Keratinocyte (primary cell): Measurements from ENCODE around the gene SPAG16. TPM values are rescaled to one million over a fixed set of nuclear protein-coding genes. Genes with fewer than 3 reads are reported as not detected.
A peak's percentile ranks its signal among the peaks of the same experiment; 100 is the strongest.

Experiments used
- DNase-seq: peaks from one replicate; pipeline ENCODE4 v3.0.0-alpha.2; 2011; ENCODE audit warnings: low read depth, missing footprints, low spot score
- FAIRE-seq: peaks from 2 replicates; lab custom pipeline; 2011; peaks lifted over from hg19 to GRCh38; lab: Jason Lieb, UNC
- H2AFZ ChIP-seq: 2 replicates; pipeline ENCODE4 v1.6.0; 2012; ENCODE audit warnings: low read length, control low read depth, inconsistent platforms; ENCODE audit not compliant: control insufficient read depth
- H3K27ac ChIP-seq: 2 replicates; pipeline ENCODE4 v1.5.1; 2011; ENCODE audit warnings: low read length; ENCODE audit not compliant: control insufficient read depth, insufficient read depth
- H3K27me3 ChIP-seq: 3 replicates; pipeline ENCODE4 v1.6.0; 2011; ENCODE audit warnings: low read length; ENCODE audit not compliant: control insufficient read depth, insufficient read depth; ENCODE audit errors: extremely low read depth
- H3K36me3 ChIP-seq, 2 experiments: 2 replicates in 1 of 2; 3 replicates in 1 of 2; pipeline ENCODE4 v1.5.1; 2011; ENCODE audit warnings: low read length in 2 of 2, mild to moderate bottlenecking in 1 of 2; ENCODE audit not compliant: control insufficient read depth in 2 of 2, insufficient read depth in 2 of 2; ENCODE audit errors: extremely low read depth in 1 of 2
- H3K4me1 ChIP-seq: 3 replicates; pipeline ENCODE4 v1.5.1; 2011; ENCODE audit warnings: low read length; ENCODE audit not compliant: control insufficient read depth, insufficient read depth; ENCODE audit errors: extremely low read depth
- H3K4me2 ChIP-seq: 3 replicates; pipeline ENCODE4 v1.6.0; 2011; ENCODE audit warnings: low read depth, low read length; ENCODE audit not compliant: control insufficient read depth, insufficient read depth; ENCODE audit errors: extremely low read depth
- H3K4me3 ChIP-seq, 3 experiments: fragments of 200-600 bp in 1 of 3; sonication (generic) in 1 of 3; 2 replicates in 2 of 3; 3 replicates in 1 of 3; pipeline ENCODE4 v1.5.1; 2011 to 2016; ENCODE audit warnings: low read length in 3 of 3, mild to moderate bottlenecking in 3 of 3, control low read depth in 2 of 3, inconsistent platforms in 1 of 3, low read depth in 1 of 3, mixed read lengths in 1 of 3, mixed run types in 1 of 3, moderate library complexity in 1 of 3; ENCODE audit not compliant: control insufficient read depth in 2 of 3, insufficient read depth in 2 of 3; ENCODE audit errors: extremely low read depth in 1 of 3
- H3K79me2 ChIP-seq: 2 replicates; pipeline ENCODE4 v1.6.0; 2012; ENCODE audit warnings: low read length; ENCODE audit not compliant: control insufficient read depth, insufficient read depth
- H3K9ac ChIP-seq: 3 replicates; pipeline ENCODE4 v1.6.0; 2011; ENCODE audit warnings: low read length; ENCODE audit not compliant: control insufficient read depth, insufficient read depth; ENCODE audit errors: extremely low read depth
- H3K9me1 ChIP-seq: 3 replicates; pipeline ENCODE4 v1.6.0; 2011; ENCODE audit warnings: low read length; ENCODE audit not compliant: control insufficient read depth, insufficient read depth; ENCODE audit errors: extremely low read depth
- H3K9me3 ChIP-seq: 2 replicates; pipeline ENCODE4 v1.5.1; 2012; ENCODE audit warnings: low read depth, low read length; ENCODE audit not compliant: control insufficient read depth
- H4K20me1 ChIP-seq: 3 replicates; pipeline ENCODE4 v1.6.0; 2011; ENCODE audit warnings: low read length; ENCODE audit not compliant: control insufficient read depth, insufficient read depth; ENCODE audit errors: extremely low read depth
- EZH2 ChIP-seq: IDR thresholded peaks from one replicate; pipeline ENCODE4 v1.6.1; 2012; ENCODE audit warnings: inconsistent platforms, mild to moderate bottlenecking, low read length, moderate library complexity
- dilution Hi-C: fragments of 300-500 bp; cut with MboI; formaldehyde crosslinking; loops from one replicate; pipeline ENCODE4 v1.7.0; 2020; ENCODE audit warnings: low sequenced_read_pairs; ENCODE audit not compliant: extremely low pct_ligation_motif_present
- polyA plus RNA-seq, 5 experiments: library from polyadenylated mRNA; depleted of rRNA in 3 of 5; stranded (reverse) in 3 of 5; stranded (forward) in 1 of 5; unstranded in 1 of 5; fragments of >200 nt; gene quantifications; 1 replicate in 1 of 5; 2 replicates in 3 of 5; 3 replicates in 1 of 5; pipeline versions ENCODE4 v1.2.1 to v1.2.3, GENCODE V29; 2011 to 2012; ENCODE audit warnings: missing spikeins in 2 of 5, low read depth in 1 of 5, low replicate concordance in 1 of 5
- TF ChIP-seq, protein P1 (sequence below), 3 experiments: IDR thresholded peaks in 1 of 3; conservative IDR thresholded peaks in 1 of 3; optimal IDR thresholded peaks in 1 of 3; 2 replicates in 2 of 3; 3 replicates in 1 of 3; pipeline versions ENCODE3 to v1.5.1; 2011; ENCODE audit warnings: low read length in 3 of 3, mild to moderate bottlenecking in 3 of 3, moderate library complexity in 2 of 3, control low read depth in 1 of 3, inconsistent platforms in 1 of 3; ENCODE audit not compliant: insufficient read depth in 2 of 3; ENCODE audit errors: extremely low read depth in 1 of 3

SPAG16 gene
- polyA plus RNA-seq, 1 donor (not counting 4 experiments of a cell fraction or from before 2014, with no cell fraction given) = 19.6 TPM

- Histone ChIP-seq H3K9ac (no peak overlapping the region), H3K79me2 (no peaks in the 10 kb centered on the region), H3K36me3 (no peaks in the 10 kb centered on the region), H4K20me1 (no peaks in the 10 kb centered on the region), H3K4me3 (no peak overlapping the region), H3K27ac (peak overlapping the region; percentile 46), H3K4me1 (peaks cover 16% of the 10 kb centered on the region), H3K9me3 (no peaks in the 10 kb centered on the region), H3K4me2 (no peak overlapping the region), H3K27me3 (no peaks in the 10 kb centered on the region), H3K9me1 (no peaks in the 10 kb centered on the region), H2AFZ (no peak overlapping the region)
- no peak for DNase-seq
- dilution Hi-C loops = no loop called here
- TF ChIP-seq EZH2 = no peak
- TF ChIP-seq, protein P1, sequence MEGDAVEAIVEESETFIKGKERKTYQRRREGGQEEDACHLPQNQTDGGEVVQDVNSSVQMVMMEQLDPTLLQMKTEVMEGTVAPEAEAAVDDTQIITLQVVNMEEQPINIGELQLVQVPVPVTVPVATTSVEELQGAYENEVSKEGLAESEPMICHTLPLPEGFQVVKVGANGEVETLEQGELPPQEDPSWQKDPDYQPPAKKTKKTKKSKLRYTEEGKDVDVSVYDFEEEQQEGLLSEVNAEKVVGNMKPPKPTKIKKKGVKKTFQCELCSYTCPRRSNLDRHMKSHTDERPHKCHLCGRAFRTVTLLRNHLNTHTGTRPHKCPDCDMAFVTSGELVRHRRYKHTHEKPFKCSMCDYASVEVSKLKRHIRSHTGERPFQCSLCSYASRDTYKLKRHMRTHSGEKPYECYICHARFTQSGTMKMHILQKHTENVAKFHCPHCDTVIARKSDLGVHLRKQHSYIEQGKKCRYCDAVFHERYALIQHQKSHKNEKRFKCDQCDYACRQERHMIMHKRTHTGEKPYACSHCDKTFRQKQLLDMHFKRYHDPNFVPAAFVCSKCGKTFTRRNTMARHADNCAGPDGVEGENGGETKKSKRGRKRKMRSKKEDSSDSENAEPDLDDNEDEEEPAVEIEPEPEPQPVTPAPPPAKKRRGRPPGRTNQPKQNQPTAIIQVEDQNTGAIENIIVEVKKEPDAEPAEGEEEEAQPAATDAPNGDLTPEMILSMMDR (optimal IDR thresholded peaks at IDR 0.05 in 1 of 3, IDR thresholded peaks at IDR 0.05 in 1 of 3, conservative IDR thresholded peaks at IDR 0.05 in 1 of 3; ENCODE audit: extremely low read depth in 1 of 3, insufficient read depth in 2 of 3, low read length in 3 of 3) = no peak
- no peak for FAIRE-seq
Measured at GRCh38 chr2:214128040-214128439, 843.8 kb downstream of the SPAG16 start.

DNA sequence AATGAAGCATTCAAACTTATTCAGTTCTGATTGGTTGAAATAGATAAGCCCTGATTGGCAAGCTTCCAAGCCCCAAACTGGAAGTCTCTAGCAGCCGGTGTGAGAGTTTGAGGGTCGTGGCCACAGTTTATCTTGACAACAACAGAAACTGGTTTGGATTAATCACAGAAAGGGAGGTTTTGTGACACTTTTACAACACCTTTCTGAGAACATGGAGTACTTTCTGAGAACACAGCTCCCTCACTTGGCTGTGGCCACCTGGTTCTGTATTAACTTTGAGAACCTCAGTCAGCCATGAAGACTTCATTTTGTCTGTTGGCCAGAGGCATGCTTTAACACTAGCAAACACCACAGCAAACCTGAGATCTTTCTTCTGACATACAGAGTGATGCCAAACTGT is 845.9 kb downstream of the SPAG16 start:
- no peaks in the 10 kb centered on the region for H3K9me1 ChIP-seq
- no peaks in the 10 kb centered on the region for H4K20me1 ChIP-seq
- no peaks in the 10 kb centered on the region for H3K27me3 ChIP-seq
- H3K79me2 ChIP-seq = no peaks in the 10 kb centered on the region
- no peak overlapping the region for H3K9ac ChIP-seq
- H2AFZ ChIP-seq = no peak overlapping the region
- peaks cover 12% of the 10 kb centered on the region for H3K4me1 ChIP-seq
- TF ChIP-seq, protein P1 (optimal IDR thresholded peaks at IDR 0.05 in 1 of 3, IDR thresholded peaks at IDR 0.05 in 1 of 3, conservative IDR thresholded peaks at IDR 0.05 in 1 of 3; ENCODE audit: extremely low read depth in 1 of 3, insufficient read depth in 2 of 3, low read length in 3 of 3) = no peak
- no peak for TF ChIP-seq EZH2
- H3K27ac ChIP-seq = no peak overlapping the region
- DNase-seq (no peak), FAIRE-seq (no peak)
- no peak overlapping the region for H3K4me3 ChIP-seq
- H3K36me3 ChIP-seq = no peaks in the 10 kb centered on the region
- H3K9me3 ChIP-seq = no peaks in the 10 kb centered on the region
- dilution Hi-C loops = no loop called here
- H3K4me2 ChIP-seq = no peak overlapping the region
